DND-41 (cell line): ENCODE data around the gene CRYGS.

Source experiments
- EZH2 ChIP-seq: IDR thresholded peaks from 3 replicates; pipeline ENCODE4 v1.6.1; 2012; ENCODE audit warnings: borderline replicate concordance, low read depth, mild to moderate bottlenecking, moderate library complexity, low read length, inconsistent platforms; ENCODE audit not compliant: severe bottlenecking
- TF ChIP-seq, protein P1 (sequence below): IDR thresholded peaks from 2 replicates; pipeline ENCODE4 v1.5.1; 2012; ENCODE audit warnings: borderline replicate concordance, low read length, moderate library complexity, mild to moderate bottlenecking; ENCODE audit not compliant: poor library complexity, severe bottlenecking; ENCODE audit errors: extremely low read depth

- TF ChIP-seq, protein P1, sequence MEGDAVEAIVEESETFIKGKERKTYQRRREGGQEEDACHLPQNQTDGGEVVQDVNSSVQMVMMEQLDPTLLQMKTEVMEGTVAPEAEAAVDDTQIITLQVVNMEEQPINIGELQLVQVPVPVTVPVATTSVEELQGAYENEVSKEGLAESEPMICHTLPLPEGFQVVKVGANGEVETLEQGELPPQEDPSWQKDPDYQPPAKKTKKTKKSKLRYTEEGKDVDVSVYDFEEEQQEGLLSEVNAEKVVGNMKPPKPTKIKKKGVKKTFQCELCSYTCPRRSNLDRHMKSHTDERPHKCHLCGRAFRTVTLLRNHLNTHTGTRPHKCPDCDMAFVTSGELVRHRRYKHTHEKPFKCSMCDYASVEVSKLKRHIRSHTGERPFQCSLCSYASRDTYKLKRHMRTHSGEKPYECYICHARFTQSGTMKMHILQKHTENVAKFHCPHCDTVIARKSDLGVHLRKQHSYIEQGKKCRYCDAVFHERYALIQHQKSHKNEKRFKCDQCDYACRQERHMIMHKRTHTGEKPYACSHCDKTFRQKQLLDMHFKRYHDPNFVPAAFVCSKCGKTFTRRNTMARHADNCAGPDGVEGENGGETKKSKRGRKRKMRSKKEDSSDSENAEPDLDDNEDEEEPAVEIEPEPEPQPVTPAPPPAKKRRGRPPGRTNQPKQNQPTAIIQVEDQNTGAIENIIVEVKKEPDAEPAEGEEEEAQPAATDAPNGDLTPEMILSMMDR, result no peak
- no peak for TF ChIP-seq EZH2
These were observed 48.5 kb upstream of the CRYGS start for GRCh38 chr3:186592682-186593081.
